Kidney epithelial cell (primary cell): ENCODE data around the gene SMIM22. TPM values are rescaled to one million over a fixed set of nuclear protein-coding genes. Genes with fewer than 3 reads are reported as not detected.
"Not testable (repeated sequence)": the region's sequence is repeated elsewhere in the genome, so short reads cannot be mapped to it uniquely, and the experiment has no call there.

Experiments used
- DNase-seq: peaks from one replicate; pipeline ENCODE4 v3.0.0-alpha.2; 2010; ENCODE audit warnings: low read depth
- H3K27me3 ChIP-seq: 2 replicates; pipeline ENCODE4 v1.6.0; 2011; ENCODE audit warnings: low read length; ENCODE audit not compliant: control insufficient read depth, insufficient read depth
- H3K36me3 ChIP-seq: 2 replicates; pipeline ENCODE4 v1.5.1; 2011; ENCODE audit warnings: low read length; ENCODE audit not compliant: control insufficient read depth, insufficient read depth
- H3K4me3 ChIP-seq: 2 replicates; pipeline ENCODE4 v1.5.1; 2011; ENCODE audit warnings: low read depth, mild to moderate bottlenecking, control low read depth, low read length
- CTCF ChIP-seq: IDR thresholded peaks from 2 replicates; pipeline ENCODE4 v1.5.1; 2011; ENCODE audit warnings: mild to moderate bottlenecking, moderate library complexity, low read length, control low read depth, inconsistent platforms; ENCODE audit not compliant: insufficient read depth, poor library complexity, severe bottlenecking
- total RNA-seq: library from RNA; depleted of rRNA; stranded (reverse); fragments of >200 nt; gene quantifications from 2 replicates; pipeline ENCODE4 v1.2.3, GENCODE V29; 2015

SMIM22 gene
- total RNA-seq, 1 donor from 2014 or later = not detected

GRCh38 chr16:4783251-4783950, 11.8 kb upstream of the SMIM22 start:
- no peak for TF ChIP-seq CTCF
- H3K27me3 ChIP-seq = no peaks in the 10 kb centered on the region
- H3K36me3 ChIP-seq = no peaks in the 10 kb centered on the region
- no peak for DNase-seq
- H3K4me3 ChIP-seq = no peak overlapping the region

- Histone ChIP-seq H3K36me3 (no peaks in the 10 kb centered on the region), H3K27me3 (no peaks in the 10 kb centered on the region), H3K4me3 (no peak overlapping the region)
- TF ChIP-seq CTCF = no peak
- DNase-seq = no peak
Observed at GRCh38 chr16:4783951-4784336, 11.2 kb upstream of the SMIM22 start.

GRCh38 chr16:4784444-4784987, 10.7 kb upstream of the SMIM22 start:
- not testable (repeated sequence) for H3K4me3 ChIP-seq, H3K36me3 ChIP-seq, DNase-seq, H3K27me3 ChIP-seq

GRCh38 chr16:4785758-4786433, 9.3 kb upstream of the SMIM22 start:
- Histone ChIP-seq H3K27me3 (no peaks in the 10 kb centered on the region), H3K4me3 (no peak overlapping the region), H3K36me3 (no peaks in the 10 kb centered on the region)
- no peak for DNase-seq
- TF ChIP-seq CTCF = no peak

GRCh38 chr16:4787068-4787467, 8.1 kb upstream of the SMIM22 start:
- no peak for DNase-seq
- no peak for TF ChIP-seq CTCF
- Histone ChIP-seq H3K36me3 (no peaks in the 10 kb centered on the region), H3K27me3 (no peaks in the 10 kb centered on the region), H3K4me3 (no peak overlapping the region)

- Histone ChIP-seq H3K36me3 (no peaks in the 10 kb centered on the region), H3K4me3 (no peak within 1 kb of the TSS), H3K27me3 (no peaks in the 10 kb centered on the region)
- DNase-seq = no peak
- no peak for TF ChIP-seq CTCF
Observed at GRCh38 chr16:4787627-4788482, 7.3 kb upstream of the SMIM22 start, which contains the start of gene SEPTIN12. Gene SEPTIN12 (minus strand): TSS chr16:4788345. CDS start chr16:4787645, 700 bp downstream.
